Muscle of arm (tissue), 14 donors: ENCODE measurements around the gene GPR157. TPM values are rescaled to one million over a fixed set of nuclear protein-coding genes. Genes with fewer than 3 reads are reported as not detected.
"Not testable (repeated sequence)": the region's sequence is repeated elsewhere in the genome, so short reads cannot be mapped to it uniquely, and the experiment has no call there.

ENCODE experiments used
- DNase-seq: peaks from one replicate; pipeline ENCODE4 v3.0.0-alpha.2; 2013
- long read RNA-seq, 11 donors: transcript quantifications; one replicate each; lab custom pipeline, GENCODE V29; 2026
- polyA plus RNA-seq, 12 donors: library from polyadenylated mRNA; unstranded; fragments of 120-200 nt; gene quantifications; one replicate each; pipeline ENCODE4 v1.2.1, GENCODE V29; 2013; ENCODE audit not compliant: insufficient read length in 12 of 12

GPR157 gene, protein sequence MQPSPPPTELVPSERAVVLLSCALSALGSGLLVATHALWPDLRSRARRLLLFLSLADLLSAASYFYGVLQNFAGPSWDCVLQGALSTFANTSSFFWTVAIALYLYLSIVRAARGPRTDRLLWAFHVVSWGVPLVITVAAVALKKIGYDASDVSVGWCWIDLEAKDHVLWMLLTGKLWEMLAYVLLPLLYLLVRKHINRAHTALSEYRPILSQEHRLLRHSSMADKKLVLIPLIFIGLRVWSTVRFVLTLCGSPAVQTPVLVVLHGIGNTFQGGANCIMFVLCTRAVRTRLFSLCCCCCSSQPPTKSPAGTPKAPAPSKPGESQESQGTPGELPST
- polyA plus RNA-seq: 1 to 10 TPM in 7 of 12 donors, under 1 TPM in 3, not detected in 2; 0.57 to 4.5 (median 1.6) TPM
- long read RNA-seq, donor 1, full-length matches to known transcripts: 5 of 10 reads
- long read RNA-seq, donor 1, partial matches to known transcripts: 5 of 10 reads
- long read RNA-seq, donor 1, other reads (novel, unspliced or antisense): 0 of 10 reads
- long read RNA-seq, donor 2, partial matches to known transcripts: 0 of 1 reads
- long read RNA-seq, donor 2, other reads (novel, unspliced or antisense): 0 of 1 reads
- long read RNA-seq, donor 3: 0 reads
- long read RNA-seq, donor 4: 0 reads
- long read RNA-seq, donor 5: 0 reads
- long read RNA-seq, donor 6: 0 reads
- long read RNA-seq, donor 7: 0 reads
- long read RNA-seq, donor 8: 0 reads
- long read RNA-seq, donor 9: 0 reads
- long read RNA-seq, donor 10: 0 reads
- long read RNA-seq, donor 11: 0 reads

GRCh38 chr1:9128520-9129265 lies at the start of gene GPR157:
GPR157 (minus strand) TSS chr1:9129102; CDS start chr1:9129027, 75 bp downstream.
- DNase-seq: peak; percentile 33

- no peak for DNase-seq
These were observed 45.9 kb upstream of the GPR157 start for GRCh38 chr1:9174762-9175161.

DNA sequence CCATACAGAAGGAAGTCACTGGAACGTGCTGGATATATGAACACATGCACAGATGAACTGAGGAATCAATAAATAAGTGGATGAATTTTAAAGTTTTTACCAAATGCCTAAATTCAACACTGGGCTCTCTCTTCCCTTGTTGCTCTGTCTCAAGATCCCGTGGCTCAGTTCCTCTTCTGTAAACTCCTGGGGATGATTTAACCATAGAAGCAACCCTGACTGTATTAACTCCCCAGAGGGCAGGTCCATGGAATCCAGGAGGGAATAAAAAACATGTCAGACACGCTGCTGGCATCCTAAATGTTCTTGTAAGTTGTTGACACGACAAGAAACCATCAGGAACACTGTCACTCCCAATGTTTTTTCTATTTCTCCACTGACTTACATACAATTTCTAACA lies 45.3 kb upstream of the GPR157 start:
- no peak for DNase-seq

- DNase-seq: no peak
These were observed 40.8 kb upstream of the GPR157 start for GRCh38 chr1:9169601-9170137.

DNA sequence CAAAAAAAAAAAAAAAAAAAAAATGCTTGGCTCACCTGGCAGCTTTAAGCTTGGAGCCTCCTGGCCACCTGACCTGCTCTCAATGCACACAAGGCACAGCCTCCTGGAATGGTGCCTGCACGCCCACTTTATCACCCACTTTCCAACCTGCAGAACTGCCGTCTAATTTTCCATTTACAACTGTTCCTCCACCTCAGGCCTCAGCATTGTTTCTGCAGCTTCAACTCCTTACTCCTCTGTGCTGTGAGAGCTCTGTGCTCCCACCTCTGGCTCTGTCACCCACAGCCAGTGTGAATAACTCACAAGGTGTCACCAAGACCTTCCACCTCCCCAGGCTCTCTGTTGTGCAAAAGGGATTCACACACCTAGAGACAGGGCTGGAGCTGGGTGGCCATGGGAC lies 38.7 kb upstream of the GPR157 start:
- DNase-seq: no peak

- no peak for DNase-seq
These were observed 37.7 kb upstream of the GPR157 start for GRCh38 chr1:9166289-9167235.

DNA sequence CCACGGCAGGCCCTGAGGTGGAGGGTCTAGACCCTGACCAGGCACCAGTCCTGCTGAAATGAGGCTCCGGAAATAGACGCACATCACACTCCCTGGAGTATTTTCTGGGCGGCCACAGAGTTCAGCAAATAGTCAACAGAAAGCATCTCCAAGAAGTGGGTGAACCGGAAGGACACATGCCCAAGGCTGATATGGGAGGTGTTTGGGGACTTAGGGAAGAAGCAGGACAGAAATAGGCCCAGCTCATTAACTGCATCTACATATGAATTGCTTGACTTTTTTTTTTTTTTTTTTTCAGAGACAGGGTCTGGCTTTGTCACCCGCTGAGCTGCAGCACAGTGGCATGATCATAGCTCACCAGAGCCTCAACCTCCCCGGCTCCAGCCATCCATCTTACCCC lies 36.5 kb upstream of the GPR157 start:
- no peak for DNase-seq

- DNase-seq: no peak
These were observed 36.0 kb upstream of the GPR157 start for GRCh38 chr1:9164919-9165318.

DNA sequence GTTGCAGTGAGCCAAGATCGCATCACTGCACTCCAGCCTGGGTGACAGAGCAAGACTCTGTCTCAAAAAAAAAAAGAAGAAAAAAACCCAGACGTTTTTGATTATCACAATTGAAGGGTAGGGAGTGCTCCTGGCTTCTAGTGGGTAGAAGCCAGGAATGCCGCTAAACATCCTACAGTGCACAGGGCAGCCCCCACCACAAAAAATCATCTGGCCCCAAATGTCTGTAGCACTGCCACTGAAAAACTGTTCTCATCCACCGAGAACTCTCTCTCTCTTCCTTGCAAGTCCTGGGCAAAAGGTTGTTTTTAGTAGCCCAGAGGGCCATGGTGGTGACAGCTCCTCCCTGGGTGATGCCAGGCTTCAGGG lies 35.6 kb upstream of the GPR157 start:
- no peak for DNase-seq

GRCh38 chr1:9161963-9162362 lies 33.1 kb upstream of the GPR157 start:
- DNase-seq: no peak

GRCh38 chr1:9161342-9161741 lies 32.4 kb upstream of the GPR157 start:
- no peak for DNase-seq

GRCh38 chr1:9160079-9160717 lies 31.3 kb upstream of the GPR157 start:
- no peak for DNase-seq

GRCh38 chr1:9155879-9156278 lies 27.0 kb upstream of the GPR157 start:
- no peak for DNase-seq

DNA sequence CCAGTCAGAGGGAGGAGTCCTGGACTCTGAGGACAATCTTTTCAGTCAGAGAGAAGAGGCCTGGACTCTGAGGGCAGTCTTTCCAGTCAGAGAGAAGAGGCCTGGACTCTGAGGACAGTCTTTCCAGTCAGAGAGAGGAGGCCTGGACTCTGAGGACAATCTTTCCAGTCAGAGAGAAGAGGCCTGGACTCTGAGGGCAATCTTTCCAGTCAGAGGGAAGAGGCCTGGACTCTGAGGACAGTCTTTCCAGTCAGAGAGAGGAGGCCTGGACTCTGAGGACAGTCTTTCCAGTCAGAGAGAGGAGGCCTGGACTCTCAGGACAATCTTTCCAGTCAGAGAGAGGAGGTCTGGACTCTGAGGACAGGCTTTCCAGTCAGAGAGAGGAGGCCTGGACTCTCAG lies 26.5 kb upstream of the GPR157 start:
- DNase-seq: not testable (repeated sequence)

- DNase-seq: no peak
These were observed 24.2 kb upstream of the GPR157 start for GRCh38 chr1:9153152-9153551.

- DNase-seq: no peak
These were observed 23.6 kb upstream of the GPR157 start for GRCh38 chr1:9152535-9152934.

GRCh38 chr1:9151328-9151860 lies 22.5 kb upstream of the GPR157 start:
- peak; percentile 83 for DNase-seq

DNA sequence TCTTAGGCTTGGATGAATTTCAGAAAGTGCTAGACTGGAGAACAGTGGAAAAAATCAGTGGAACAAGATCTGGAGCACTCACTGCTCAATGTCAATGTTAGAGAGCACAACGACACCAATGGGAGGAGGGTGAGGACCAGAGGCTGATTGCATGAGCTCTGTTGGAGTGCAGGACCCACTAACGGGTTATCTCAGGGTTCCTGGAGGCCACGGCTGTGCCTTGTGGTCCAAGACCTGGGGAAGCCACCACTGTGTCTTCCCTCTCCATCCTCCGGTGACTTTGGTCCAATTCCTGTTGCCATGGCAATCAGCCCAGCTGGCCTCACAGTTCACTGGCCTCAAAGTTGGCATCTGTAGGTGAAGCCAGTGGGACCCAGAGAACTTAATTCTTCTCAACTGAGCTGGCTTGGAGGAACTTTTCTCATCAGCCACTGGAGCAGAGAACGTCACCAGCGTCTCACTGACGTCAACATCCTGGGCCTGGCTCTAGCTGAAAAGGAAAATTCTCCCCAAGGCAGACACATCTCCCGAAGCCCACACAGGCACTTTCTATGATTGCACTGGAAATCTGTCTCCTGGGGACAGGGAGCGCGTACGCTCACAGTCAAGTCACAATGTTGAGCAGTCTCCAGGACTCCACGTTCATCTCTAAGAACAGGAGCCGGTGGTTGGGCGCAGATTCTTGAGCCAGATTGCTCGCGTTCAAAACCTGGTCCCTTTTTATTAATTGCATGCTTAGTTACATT lies 21.9 kb upstream of the GPR157 start:
- DNase-seq: peak; percentile 84

DNA sequence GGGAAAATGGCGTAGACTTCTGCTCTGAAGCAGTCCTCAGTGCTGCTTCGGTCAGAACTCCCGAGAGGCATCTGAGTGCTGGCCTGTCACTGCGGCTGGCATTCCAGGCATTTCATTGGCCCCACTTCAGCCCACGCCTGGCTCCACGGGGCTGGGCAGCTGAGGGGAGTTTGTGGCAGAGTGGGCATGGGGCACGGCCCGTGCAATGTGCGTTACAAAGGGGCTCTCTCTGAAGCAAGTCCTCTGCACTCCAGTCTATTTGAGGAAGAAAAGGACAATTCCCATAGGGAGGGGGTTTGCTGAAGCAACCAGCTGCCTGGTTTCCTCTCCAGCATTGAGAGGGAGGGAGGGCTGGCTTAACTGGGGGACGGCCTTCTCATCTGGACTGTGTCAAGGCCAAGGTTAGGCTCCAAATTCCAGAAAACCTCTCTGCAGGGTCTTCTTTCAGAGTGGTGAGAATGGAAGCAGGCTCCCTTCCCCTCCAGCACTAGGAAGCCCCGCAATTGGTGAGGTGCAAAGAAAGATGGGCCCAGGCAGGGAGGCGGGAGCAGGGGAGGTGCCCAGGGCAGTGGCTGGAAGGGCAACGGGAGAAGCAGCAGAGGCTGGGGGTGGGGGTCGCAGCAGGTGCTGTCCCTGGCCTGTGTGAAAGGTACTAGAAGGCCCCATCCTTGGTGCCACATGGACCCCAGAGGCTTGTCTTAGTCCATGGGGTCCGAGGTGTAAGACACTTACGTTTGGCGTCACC lies 21.1 kb upstream of the GPR157 start:
- DNase-seq: no peak
